CD4-positive, alpha-beta memory T cell (primary cell): ENCODE results near the gene GZMH. TPM values are rescaled to one million over a fixed set of nuclear protein-coding genes. Genes with fewer than 3 reads are reported as not detected.

Experiments used
- CTCF ChIA-PET: fragments of 350-600 bp; sonication (Branson Sonifier 250); formaldehyde crosslinking; loops from one replicate; lab custom pipeline; 2021; ENCODE audit warnings: inconsistent platforms; ENCODE audit not compliant: partially characterized antibody; lab: Charles Lee
- POLR2A ChIA-PET: fragments of 350-600 bp; sonication (Branson Sonifier 250); formaldehyde crosslinking; loops from one replicate; lab custom pipeline; 2021; ENCODE audit not compliant: partially characterized antibody; lab: Charles Lee
- DNase-seq, 5 donors: peaks; one replicate each; pipeline versions ENCODE4 v3.0.0 to v3.0.0-alpha.2; 2020 to 2022; ENCODE audit warnings: mixed read lengths in 1 of 5
- H3K27ac ChIP-seq: one replicate; pipeline ENCODE4 v1.7.0; 2013; ENCODE audit warnings: low read depth, low read length
- H3K27me3 ChIP-seq: 2 replicates; pipeline ENCODE4 v1.7.0; 2013; ENCODE audit warnings: mild to moderate bottlenecking, low read length, moderate library complexity; ENCODE audit not compliant: insufficient read depth
- H3K36me3 ChIP-seq: 2 replicates; pipeline ENCODE4 v1.7.0; 2013; ENCODE audit warnings: mild to moderate bottlenecking, low read length, moderate library complexity; ENCODE audit not compliant: insufficient read depth
- H3K4me1 ChIP-seq: 2 replicates; pipeline ENCODE4 v1.7.0; 2013; ENCODE audit warnings: mild to moderate bottlenecking, low read length, moderate library complexity; ENCODE audit not compliant: insufficient read depth
- H3K4me3 ChIP-seq, 2 donors: one replicate each; pipeline ENCODE4 v1.7.0; 2013; ENCODE audit warnings: low read length in 2 of 2, mild to moderate bottlenecking in 1 of 2
- H3K9me3 ChIP-seq, 2 donors: one replicate each; pipeline ENCODE4 v1.7.0; 2013; ENCODE audit warnings: low read length in 2 of 2, control low read depth in 1 of 2; ENCODE audit not compliant: control insufficient read depth in 1 of 2
- H3K27ac Mint-ChIP-seq, 7 donors: one replicate each; pipeline ENCODE4 v1.8.0; 2020 to 2021; ENCODE audit warnings: mixed read lengths in 7 of 7, mild to moderate bottlenecking in 6 of 7, inconsistent platforms in 3 of 7, moderate library complexity in 3 of 7
- H3K27me3 Mint-ChIP-seq, 2 donors: one replicate each; pipeline ENCODE4 v1.8.0; 2020 to 2021; ENCODE audit warnings: mixed read lengths in 2 of 2
- H3K36me3 Mint-ChIP-seq, 2 donors: one replicate each; pipeline ENCODE4 v1.8.0; 2020 to 2021; ENCODE audit warnings: mixed read lengths in 2 of 2, inconsistent platforms in 1 of 2, mild to moderate bottlenecking in 1 of 2
- H3K4me1 Mint-ChIP-seq, 4 donors: one replicate each; pipeline ENCODE4 v1.8.0; 2020 to 2021; ENCODE audit warnings: mixed read lengths in 4 of 4, mild to moderate bottlenecking in 1 of 4
- H3K4me3 Mint-ChIP-seq, 8 donors: one replicate each; pipeline ENCODE4 v1.8.0; 2020 to 2021; ENCODE audit warnings: mixed read lengths in 8 of 8, mild to moderate bottlenecking in 7 of 8, moderate library complexity in 6 of 8, inconsistent platforms in 3 of 8
- H3K9me3 Mint-ChIP-seq, 8 donors: one replicate each; pipeline ENCODE4 v1.8.0; 2020 to 2021; ENCODE audit warnings: mixed read lengths in 8 of 8, mild to moderate bottlenecking in 5 of 8, inconsistent platforms in 3 of 8, moderate library complexity in 1 of 8
- intact Hi-C: fragments of 100-400 bp; cut with micrococcal nuclease; formaldehyde crosslinking; loops from one replicate; pipeline ENCODE4 v1.15.1; 2023
- polyA plus RNA-seq, 2 donors: library from polyadenylated mRNA; unstranded; fragments of 300-500 nt; fragmentation: Illumina TruSeq; gene quantifications; one replicate each; pipeline ENCODE4 v1.2.3, GENCODE V29; 2021
- total RNA-seq, 2 experiments: library from RNA; stranded (reverse); gene quantifications; one replicate each; pipeline ENCODE4 v1.2.3, GENCODE V29; 2021

Gene GZMH
- total and polyA plus RNA-seq, 4 experiments from 2014 or later, result 0.63 to 8.1 TPM; not detected in 2

DNA sequence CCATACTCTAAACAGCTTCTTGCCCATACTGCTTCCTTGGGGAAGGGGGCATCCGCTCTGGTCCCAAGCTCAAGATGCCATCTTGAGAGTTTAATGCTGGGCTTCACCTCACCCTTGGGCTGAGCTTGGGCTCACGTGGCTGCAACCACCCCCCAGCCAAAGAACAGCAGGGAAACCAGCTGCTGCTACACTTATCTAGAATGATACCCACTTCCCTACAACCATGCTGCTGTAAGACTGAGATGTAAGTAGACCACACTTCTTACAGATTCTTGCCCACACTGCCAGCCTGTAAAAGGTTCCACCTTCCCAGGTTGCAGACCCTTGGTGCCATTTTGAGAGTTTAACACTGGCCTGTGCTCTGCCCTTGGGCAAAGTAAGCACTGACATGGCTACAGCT is 43.2 kb downstream of the GZMH start:
- no peak overlapping the region for H3K27ac ChIP-seq
- H3K4me3 Mint-ChIP-seq, result no peak overlapping the region
- no peaks in the 10 kb centered on the region for H3K4me1 ChIP-seq
- POLR2A ChIA-PET, result interaction anchor here (0.6 kb wide), 1 partner anchor 75 kb away, joined by 3 read pairs; no protein-coding TSS in a partner anchor
- no peak overlapping the region for H3K27ac Mint-ChIP-seq
- DNase-seq, result no peak
- H3K9me3 Mint-ChIP-seq, result peaks cover 3 to 62% (median 46%) of the 10 kb centered on the region in 8 donors
- intact Hi-C loops, result no loop called here
- H3K4me1 Mint-ChIP-seq, result no peaks in the 10 kb centered on the region
- CTCF ChIA-PET, result no interaction called here
- H3K27me3 Mint-ChIP-seq, result peaks cover 11% of the 10 kb centered on the region in 2 donors
- no peaks in the 10 kb centered on the region for H3K9me3 ChIP-seq
- H3K36me3 ChIP-seq, result no peaks in the 10 kb centered on the region
- H3K27me3 ChIP-seq, result no peaks in the 10 kb centered on the region
- no peak overlapping the region for H3K4me3 ChIP-seq
- peaks cover 4 to 5% of the 10 kb centered on the region in 2 donors for H3K36me3 Mint-ChIP-seq

DNA sequence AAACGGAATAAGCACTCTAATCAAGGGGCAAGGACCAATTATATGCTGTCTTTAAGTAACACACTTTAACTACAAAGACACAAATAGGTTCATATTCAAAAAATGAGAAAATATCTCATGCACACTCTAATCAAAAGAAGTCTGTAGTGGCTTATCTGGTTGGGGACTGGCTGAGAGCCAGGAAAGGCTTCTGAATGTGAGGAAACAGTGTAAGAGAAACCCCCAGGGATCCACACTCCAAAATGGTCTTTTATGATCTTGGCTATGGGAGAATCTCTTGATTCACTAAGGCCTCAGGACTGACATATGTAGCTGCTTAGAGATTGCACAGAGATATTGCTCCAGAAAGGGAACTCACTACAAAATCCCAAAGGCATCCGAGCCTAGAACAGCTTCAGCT is 43.7 kb downstream of the GZMH start:
- Histone ChIP-seq H3K4me1 (no peaks in the 10 kb centered on the region), H3K36me3 (no peaks in the 10 kb centered on the region), H3K4me3 (no peak overlapping the region), H3K27me3 (no peaks in the 10 kb centered on the region), H3K27ac (no peak overlapping the region), H3K9me3 (no peaks in the 10 kb centered on the region)
- ChIA-PET POLR2A (no interaction called here), CTCF (no interaction called here)
- Mint-ChIP-seq H3K4me3 (no peak overlapping the region), H3K4me1 (no peaks in the 10 kb centered on the region), H3K36me3 (peaks cover 4 to 5% of the 10 kb centered on the region in 2 donors), H3K27ac (no peak overlapping the region), H3K9me3 (peaks cover 3 to 62% (median 46%) of the 10 kb centered on the region in 8 donors), H3K27me3 (peaks cover 9 to 10% of the 10 kb centered on the region in 2 donors)
- intact Hi-C loops, result no loop called here
- no peak for DNase-seq

- Histone ChIP-seq H3K27me3 (no peaks in the 10 kb centered on the region), H3K36me3 (no peaks in the 10 kb centered on the region), H3K9me3 (no peaks in the 10 kb centered on the region), H3K27ac (no peak overlapping the region), H3K4me3 (no peak overlapping the region), H3K4me1 (no peaks in the 10 kb centered on the region)
- H3K4me1 Mint-ChIP-seq, result no peaks in the 10 kb centered on the region
- peaks cover 4 to 5% of the 10 kb centered on the region in 2 donors for H3K36me3 Mint-ChIP-seq
- POLR2A ChIA-PET, result no interaction called here
- H3K27me3 Mint-ChIP-seq, result peaks cover 12 to 15% of the 10 kb centered on the region in 2 donors
- peaks cover 3 to 55% (median 43%) of the 10 kb centered on the region in 8 donors for H3K9me3 Mint-ChIP-seq
- intact Hi-C loops, result no loop called here
- no peak for DNase-seq
- no peak overlapping the region for H3K27ac Mint-ChIP-seq
- CTCF ChIA-PET, result no interaction called here
- no peak overlapping the region for H3K4me3 Mint-ChIP-seq
Measured at GRCh38 chr14:24563505-24563904, 46.0 kb downstream of the GZMH start.

- H3K9me3 ChIP-seq, result no peaks in the 10 kb centered on the region
- intact Hi-C loops, result no loop called here
- no peaks in the 10 kb centered on the region for H3K36me3 ChIP-seq
- no peak overlapping the region for H3K4me3 ChIP-seq
- no peak overlapping the region for H3K27ac ChIP-seq
- H3K27me3 ChIP-seq, result no peaks in the 10 kb centered on the region
- Mint-ChIP-seq H3K27me3 (peaks cover 9 to 12% of the 10 kb centered on the region in 2 donors), H3K4me3 (no peak overlapping the region), H3K4me1 (no peaks in the 10 kb centered on the region), H3K36me3 (peaks cover 0 to 3% of the 10 kb centered on the region in 2 donors), H3K27ac (no peak overlapping the region), H3K9me3 (peaks cover 3 to 32% (median 11%) of the 10 kb centered on the region in 8 donors)
- DNase-seq, result no peak
- ChIA-PET CTCF (no interaction called here), POLR2A (no interaction called here)
- H3K4me1 ChIP-seq, result no peaks in the 10 kb centered on the region
Measured at GRCh38 chr14:24556756-24557155, 52.7 kb downstream of the GZMH start.

Other genes with a start within 250 kb of the GZMH start
- gene NFATC4, start 241.5 kb downstream of the GZMH start, total RNA-seq, result not detected
- not detected for gene NFATC4, start 241.5 kb downstream of the GZMH start, polyA plus RNA-seq
- gene NYNRIN, start 210.7 kb downstream of the GZMH start, total RNA-seq, result under 1 TPM in 1 of 2 experiments, not detected in 1; 0.32 TPM
- under 1 TPM in 1 of 2 donors, not detected in 1; 0.02 TPM for gene NYNRIN, start 210.7 kb downstream of the GZMH start, polyA plus RNA-seq
- gene CBLN3, start 180.0 kb downstream of the GZMH start, total RNA-seq, result 1 to 10 TPM; 3.8 to 6.1 TPM
- gene CBLN3, start 180.0 kb downstream of the GZMH start, polyA plus RNA-seq, result under 1 TPM in 1 of 2 donors, not detected in 1; 0.41 TPM
- gene KHNYN, start 179.7 kb downstream of the GZMH start, total RNA-seq, result 100 to 1,000 TPM; 137 to 142 TPM
- 10 to 100 TPM; 11.6 to 21.4 TPM for gene KHNYN, start 179.7 kb downstream of the GZMH start, polyA plus RNA-seq
- gene SDR39U1, start 166.9 kb downstream of the GZMH start, total RNA-seq, result 100 to 1,000 TPM; 102 to 109 TPM
- 10 to 100 TPM; 43.2 to 56.8 TPM for gene SDR39U1, start 166.9 kb downstream of the GZMH start, polyA plus RNA-seq
- not detected for gene CMA1, start 101.4 kb downstream of the GZMH start, total RNA-seq
- not detected for gene CMA1, start 101.4 kb downstream of the GZMH start, polyA plus RNA-seq
- gene CTSG, start 33.4 kb downstream of the GZMH start, total RNA-seq, result not detected
- not detected for gene CTSG, start 33.4 kb downstream of the GZMH start, polyA plus RNA-seq
- gene GZMB, start 24.5 kb upstream of the GZMH start, total RNA-seq, result not detected
- gene GZMB, start 24.5 kb upstream of the GZMH start, polyA plus RNA-seq, result under 1 TPM; 0.21 to 0.82 TPM